ENCODE results near the gene EBF3.

Gene EBF3

DNA sequence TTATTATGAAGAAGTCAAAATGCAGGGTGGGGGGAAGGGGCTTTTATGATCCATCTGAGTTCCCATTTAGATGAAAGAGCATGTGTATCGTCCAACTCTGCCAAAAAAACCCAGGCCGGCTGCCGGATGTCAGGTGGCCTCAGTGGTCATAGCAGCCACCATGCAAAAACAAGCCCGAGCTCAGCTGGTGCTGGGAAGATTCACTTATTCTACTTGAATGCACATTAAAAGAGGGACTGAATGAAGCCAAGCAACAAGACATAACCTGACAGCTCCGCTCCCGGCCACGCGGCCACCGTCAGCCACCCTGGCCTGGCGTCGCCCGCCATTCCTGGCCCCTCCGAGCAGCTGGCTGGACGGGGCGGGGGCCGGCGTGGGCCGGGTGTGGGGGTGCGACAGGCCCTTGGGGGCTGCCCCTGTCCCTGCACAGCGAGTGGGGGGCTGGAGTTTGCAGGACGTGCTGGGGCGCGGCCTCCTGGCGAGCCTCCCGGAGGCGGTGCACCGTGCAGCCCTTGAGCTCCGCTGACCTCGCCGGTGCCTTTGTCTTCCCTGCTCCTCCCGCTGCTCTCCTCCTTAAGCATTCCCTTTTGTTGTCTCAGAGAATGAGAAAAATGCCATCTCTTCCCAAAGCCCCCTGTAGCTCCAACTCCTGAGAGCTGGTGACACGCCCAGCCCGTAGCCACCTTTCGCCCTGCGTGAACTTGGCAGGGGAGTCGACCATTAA, 67.8 kb downstream of the EBF3 start:
- no peak overlapping the region for H3K4me3 ChIP-seq (replicated peaks; ENCODE audit: low read depth, low read length)
- TF ChIP-seq, protein P1, sequence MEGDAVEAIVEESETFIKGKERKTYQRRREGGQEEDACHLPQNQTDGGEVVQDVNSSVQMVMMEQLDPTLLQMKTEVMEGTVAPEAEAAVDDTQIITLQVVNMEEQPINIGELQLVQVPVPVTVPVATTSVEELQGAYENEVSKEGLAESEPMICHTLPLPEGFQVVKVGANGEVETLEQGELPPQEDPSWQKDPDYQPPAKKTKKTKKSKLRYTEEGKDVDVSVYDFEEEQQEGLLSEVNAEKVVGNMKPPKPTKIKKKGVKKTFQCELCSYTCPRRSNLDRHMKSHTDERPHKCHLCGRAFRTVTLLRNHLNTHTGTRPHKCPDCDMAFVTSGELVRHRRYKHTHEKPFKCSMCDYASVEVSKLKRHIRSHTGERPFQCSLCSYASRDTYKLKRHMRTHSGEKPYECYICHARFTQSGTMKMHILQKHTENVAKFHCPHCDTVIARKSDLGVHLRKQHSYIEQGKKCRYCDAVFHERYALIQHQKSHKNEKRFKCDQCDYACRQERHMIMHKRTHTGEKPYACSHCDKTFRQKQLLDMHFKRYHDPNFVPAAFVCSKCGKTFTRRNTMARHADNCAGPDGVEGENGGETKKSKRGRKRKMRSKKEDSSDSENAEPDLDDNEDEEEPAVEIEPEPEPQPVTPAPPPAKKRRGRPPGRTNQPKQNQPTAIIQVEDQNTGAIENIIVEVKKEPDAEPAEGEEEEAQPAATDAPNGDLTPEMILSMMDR (IDR thresholded peaks at IDR 0.05; ENCODE audit: low read depth, low read length, missing control alignments), result no peak
- DNase-seq (ENCODE audit: extremely low read depth, low read depth), result no peak

DNA sequence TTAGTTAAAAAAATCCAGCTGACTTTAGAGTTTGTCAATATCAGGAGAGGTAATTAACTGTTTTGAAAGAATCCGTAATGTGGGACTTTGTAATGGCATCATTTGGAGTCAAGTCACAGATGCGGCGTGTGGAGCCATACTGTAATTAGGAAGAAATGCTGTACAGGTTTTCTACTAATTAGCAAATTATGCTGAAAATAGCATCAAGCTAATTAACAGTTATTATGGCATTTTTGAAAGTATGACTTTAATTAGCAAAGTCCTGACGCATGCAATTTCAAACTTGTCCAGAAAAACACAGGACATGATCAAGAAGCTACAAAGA, 68.3 kb downstream of the EBF3 start:
- DNase-seq (ENCODE audit: extremely low read depth, low read depth), result no peak
- H3K4me3 ChIP-seq (replicated peaks; ENCODE audit: low read depth, low read length), result no peak overlapping the region
- TF ChIP-seq, protein P1 (IDR thresholded peaks at IDR 0.05; ENCODE audit: low read depth, low read length, missing control alignments), result no peak

DNA sequence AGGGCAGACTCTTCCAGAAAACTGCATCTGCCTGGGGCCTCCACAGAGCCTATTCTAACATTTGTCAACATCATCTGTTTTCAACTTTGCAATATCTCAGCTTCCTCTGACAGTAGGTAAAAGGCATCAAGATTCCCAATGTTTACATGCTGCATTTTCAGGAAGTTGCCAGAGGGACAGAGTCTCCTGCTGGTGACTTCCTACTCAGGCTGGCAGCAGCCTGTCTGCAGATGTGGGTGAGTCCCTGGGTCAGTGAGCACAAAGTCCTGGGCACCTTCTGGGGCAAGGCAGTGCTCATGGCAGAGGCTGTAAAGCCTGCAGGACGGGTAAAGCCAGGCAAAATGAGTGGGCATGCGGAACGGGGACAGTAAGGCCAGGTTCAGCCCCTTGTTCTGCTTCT, 69.4 kb downstream of the EBF3 start:
- TF ChIP-seq, protein P1 (IDR thresholded peaks at IDR 0.05; ENCODE audit: low read depth, low read length, missing control alignments), result no peak

DNA sequence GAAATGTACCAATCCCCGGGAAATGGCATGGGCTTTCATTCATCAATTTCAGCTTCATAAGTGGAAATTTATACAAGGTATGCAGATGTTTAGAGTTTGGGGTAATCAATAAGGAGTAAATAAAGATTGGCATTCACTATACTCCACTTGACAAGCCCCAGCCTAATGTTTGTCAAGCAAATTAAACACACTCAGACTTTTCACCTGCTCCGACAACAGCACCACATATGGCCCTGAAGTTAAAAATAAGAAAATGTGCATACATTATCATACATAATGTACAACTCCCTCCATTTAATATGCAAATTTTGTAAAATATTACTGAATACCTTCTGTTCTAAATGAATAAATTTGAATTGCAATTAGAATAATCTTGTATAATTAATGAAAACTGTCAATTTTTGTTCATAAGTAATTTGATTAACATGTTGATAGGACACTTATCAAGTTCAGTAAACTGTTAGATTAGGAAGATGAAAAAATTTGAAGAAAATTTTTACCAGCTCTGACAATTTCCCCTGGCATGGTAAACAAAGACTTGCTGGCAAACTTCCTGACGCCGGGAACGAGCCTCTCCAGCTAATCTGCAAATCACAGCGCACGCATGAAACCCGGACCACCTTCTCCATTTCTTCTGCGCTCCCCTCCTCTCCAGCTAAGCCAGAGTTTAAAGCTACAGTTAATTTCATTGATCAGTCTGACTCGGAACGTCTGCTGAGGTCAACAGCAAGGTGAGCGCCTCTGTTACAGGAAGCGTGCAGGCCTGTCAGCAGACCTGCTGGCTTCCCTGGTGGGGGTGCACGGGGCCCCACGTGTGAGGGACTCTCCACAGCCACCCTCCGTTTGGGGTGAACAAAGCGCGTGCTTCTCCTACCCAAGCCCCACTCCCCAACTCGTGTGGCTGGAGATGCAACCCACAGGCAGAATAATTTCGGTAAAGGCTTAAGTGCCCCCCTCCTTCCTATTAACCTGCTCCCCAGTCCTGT, 70.7 kb downstream of the EBF3 start:
- TF ChIP-seq, protein P1 (IDR thresholded peaks at IDR 0.05; ENCODE audit: low read depth, low read length, missing control alignments), result no peak
- DNase-seq (ENCODE audit: extremely low read depth, low read depth), result no peak
- no peak overlapping the region for H3K4me3 ChIP-seq (replicated peaks; ENCODE audit: low read depth, low read length)

More for the DNA sequence above, 69.4 kb downstream of the EBF3 start:
- no peak for DNase-seq (ENCODE audit: extremely low read depth, low read depth)
- no peak overlapping the region for H3K4me3 ChIP-seq (replicated peaks; ENCODE audit: low read depth, low read length)

DNA sequence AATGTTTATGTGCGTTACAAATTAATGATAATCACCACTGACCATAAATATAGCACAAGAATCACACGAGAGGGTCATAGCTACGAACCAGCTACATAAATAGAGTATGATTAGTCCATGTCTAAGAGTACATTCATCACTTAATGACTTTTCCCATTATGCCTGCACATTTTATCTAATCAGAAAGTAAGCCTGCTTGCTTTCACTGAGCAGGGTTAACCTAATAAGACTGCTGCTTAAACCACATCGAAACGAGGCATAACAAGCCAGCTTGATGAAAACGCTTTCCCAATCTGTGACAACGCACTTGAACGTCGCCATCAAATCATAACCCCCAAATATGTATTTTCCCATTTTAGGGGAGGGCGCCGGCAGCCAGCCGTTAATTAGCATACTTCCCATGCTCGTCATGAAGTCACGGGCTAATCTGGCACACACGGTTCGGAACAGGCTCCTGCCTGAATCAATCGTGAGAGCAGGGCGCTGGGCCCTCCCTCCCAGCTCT, 71.5 kb downstream of the EBF3 start:
- no peak overlapping the region for H3K4me3 ChIP-seq (replicated peaks; ENCODE audit: low read depth, low read length)
- no peak for DNase-seq (ENCODE audit: extremely low read depth, low read depth)
- TF ChIP-seq, protein P1 (IDR thresholded peaks at IDR 0.05; ENCODE audit: low read depth, low read length, missing control alignments), result no peak

DNA sequence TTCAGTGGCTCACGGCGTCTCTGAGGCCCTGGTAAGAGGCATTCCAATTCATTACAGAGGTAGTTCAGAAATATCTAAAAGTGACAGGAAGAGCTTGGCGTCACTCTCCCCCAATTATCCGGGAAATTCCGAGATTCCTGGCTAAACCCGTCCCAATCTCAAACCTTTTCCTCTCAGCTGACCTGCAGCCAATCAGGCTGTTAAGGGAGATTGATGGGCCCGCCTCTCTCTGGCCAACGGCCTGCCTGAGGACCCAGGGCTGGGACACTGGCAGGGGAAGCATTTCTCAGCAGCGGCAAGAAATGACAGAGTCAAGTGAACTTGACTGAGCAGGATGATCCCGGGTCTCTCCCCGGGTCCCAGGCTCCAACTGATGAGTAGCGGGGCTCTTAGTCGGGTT, 72.3 kb downstream of the EBF3 start:
- TF ChIP-seq, protein P1 (IDR thresholded peaks at IDR 0.05; ENCODE audit: low read depth, low read length, missing control alignments), result no peak
- no peak for DNase-seq (ENCODE audit: extremely low read depth, low read depth)
- no peak overlapping the region for H3K4me3 ChIP-seq (replicated peaks; ENCODE audit: low read depth, low read length)
